Astrocyte of the cerebellum (primary cell): ENCODE results near the gene TBCE.
"Not testable (repeated sequence)": the region's sequence is repeated elsewhere in the genome, so short reads cannot be mapped to it uniquely, and the experiment has no call there.

Source experiments
- DNase-seq: peaks from one replicate; pipeline ENCODE4 v3.0.0-alpha.2; 2011; ENCODE audit warnings: low read depth
- H3K4me3 ChIP-seq: 2 replicates; pipeline ENCODE4 v1.5.1; 2011; ENCODE audit warnings: mild to moderate bottlenecking, low read depth, low read length, moderate library complexity
- CTCF ChIP-seq: IDR thresholded peaks from 2 replicates; pipeline ENCODE4 v1.5.1; 2012; ENCODE audit warnings: low read length, low read depth, moderate library complexity, mild to moderate bottlenecking; ENCODE audit errors: missing control alignments
- in situ Hi-C: cut with HindIII; loops from 2 replicates; pipeline ENCODE4 v1.10.0; 2017; ENCODE audit warnings: low sequenced_read_pairs

TBCE gene

GRCh38 chr1:235448616-235449015 is 81.4 kb downstream of the TBCE start:
- TF ChIP-seq CTCF = no peak
- in situ Hi-C loops = no loop called here
- no peak overlapping the region for H3K4me3 ChIP-seq
- DNase-seq = no peak

GRCh38 chr1:235450433-235450832 is 83.2 kb downstream of the TBCE start:
- H3K4me3 ChIP-seq = no peak overlapping the region
- in situ Hi-C loops = no loop called here
- DNase-seq = no peak
- TF ChIP-seq CTCF = no peak

- in situ Hi-C loops = no loop called here
- no peak for DNase-seq
- TF ChIP-seq CTCF = no peak
These were observed 83.8 kb downstream of the TBCE start for GRCh38 chr1:235450886-235451483.

GRCh38 chr1:235454021-235454420 is 86.8 kb downstream of the TBCE start:
- no peak for TF ChIP-seq CTCF
- no peak for DNase-seq
- H3K4me3 ChIP-seq = no peak overlapping the region
- in situ Hi-C loops = no loop called here

More at GRCh38 chr1:235450886-235451483, 83.8 kb downstream of the TBCE start:
- H3K4me3 ChIP-seq = no peak overlapping the region

- no peak overlapping the region for H3K4me3 ChIP-seq
- in situ Hi-C loops = no loop called here
- no peak for TF ChIP-seq CTCF
- no peak for DNase-seq
These were observed 87.9 kb downstream of the TBCE start for GRCh38 chr1:235455097-235455496.

- no peak for DNase-seq
- TF ChIP-seq CTCF = no peak
- in situ Hi-C loops = no loop called here
These were observed 88.6 kb downstream of the TBCE start for GRCh38 chr1:235455823-235456222.

GRCh38 chr1:235457856-235458255 is 90.6 kb downstream of the TBCE start:
- DNase-seq, in situ Hi-C loops, H3K4me3 ChIP-seq: not testable (repeated sequence)

More at GRCh38 chr1:235455823-235456222, 88.6 kb downstream of the TBCE start:
- no peak overlapping the region for H3K4me3 ChIP-seq
